DOHH2 (cell line): Measurements from ENCODE around the gene LILRA6.
"Not testable (repeated sequence)": the region's sequence is repeated elsewhere in the genome, so short reads cannot be mapped to it uniquely, and the experiment has no call there.

Experiments used
- H3F3A ChIP-seq: fragments of 200-600 bp; sonication (generic), shearing (Covaris generic); 2 replicates; pipeline ENCODE4 v1.6.0; 2016; ENCODE audit warnings: antibody characterized with exemption, mild to moderate bottlenecking; ENCODE audit not compliant: control insufficient read depth, insufficient read depth
- H3K27ac ChIP-seq: fragments of 200-600 bp; sonication (generic); 2 replicates; pipeline ENCODE4 v1.5.1; 2014; ENCODE audit warnings: low read depth, mild to moderate bottlenecking, low read length, moderate library complexity
- H3K27me3 ChIP-seq: fragments of 200-600 bp; sonication (generic); 2 replicates; pipeline ENCODE4 v1.6.1; 2014; ENCODE audit warnings: mild to moderate bottlenecking, low read length, mixed read lengths; ENCODE audit not compliant: control insufficient read depth
- H3K36me3 ChIP-seq: fragments of 200-600 bp; sonication (generic); 2 replicates; pipeline ENCODE4 v1.6.1; 2014; ENCODE audit warnings: mild to moderate bottlenecking, low read length, moderate library complexity, mixed read lengths; ENCODE audit not compliant: control insufficient read depth
- H3K4me1 ChIP-seq: fragments of 200-600 bp; sonication (generic); 2 replicates; pipeline ENCODE4 v1.6.1; 2014; ENCODE audit warnings: mild to moderate bottlenecking, low read length, mixed read lengths; ENCODE audit not compliant: control insufficient read depth
- H3K4me2 ChIP-seq: fragments of 200-600 bp; sonication (generic); 2 replicates; pipeline ENCODE4 v1.6.0; 2014; ENCODE audit warnings: mild to moderate bottlenecking, low read length, moderate library complexity
- H3K4me3 ChIP-seq: fragments of 200-600 bp; sonication (generic); 2 replicates; pipeline ENCODE4 v1.5.1; 2014; ENCODE audit warnings: mild to moderate bottlenecking, low read length, mixed read lengths
- H3K79me2 ChIP-seq: fragments of 200-600 bp; sonication (generic); 2 replicates; pipeline ENCODE4 v1.6.1; 2014; ENCODE audit warnings: mild to moderate bottlenecking, low read length, mixed read lengths; ENCODE audit not compliant: control insufficient read depth
- H3K9me2 ChIP-seq: fragments of 200-600 bp; sonication (generic); replicated peaks from 2 replicates; pipeline ENCODE4 v1.6.1; 2014; ENCODE audit warnings: mild to moderate bottlenecking, low read length, mixed read lengths; ENCODE audit not compliant: control insufficient read depth
- H3K9me3 ChIP-seq: fragments of 200-600 bp; sonication (generic); 2 replicates; pipeline ENCODE4 v1.6.1; 2014; ENCODE audit warnings: antibody characterized with exemption, low read length, mixed read lengths; ENCODE audit not compliant: control insufficient read depth, insufficient read depth
- H4K20me1 ChIP-seq: fragments of 200-600 bp; sonication (generic); 2 replicates; pipeline ENCODE4 v1.6.0; 2014; ENCODE audit warnings: low read depth, mild to moderate bottlenecking, antibody characterized with exemption, low read length, moderate library complexity; ENCODE audit not compliant: control insufficient read depth, insufficient read depth
- EZH2phosphoT487 ChIP-seq: fragments of 200-600 bp; sonication (generic); IDR thresholded peaks from 2 replicates; pipeline ENCODE4 v1.6.1; 2017; ENCODE audit warnings: borderline replicate concordance, mild to moderate bottlenecking, antibody characterized with exemption, low read length, moderate library complexity, mixed read lengths
- TF ChIP-seq, protein P1 (sequence below): fragments of 200-600 bp; sonication (generic); IDR thresholded peaks from one replicate; pipeline ENCODE4 v1.5.1; 2014; ENCODE audit warnings: antibody characterized with exemption, mild to moderate bottlenecking, low read depth, low read length; ENCODE audit not compliant: poor library complexity, severe bottlenecking

Gene LILRA6

GRCh38 chr19:54282686-54283470 is 40.3 kb upstream of the LILRA6 start:
- no peaks in the 10 kb centered on the region for H3K9me3 ChIP-seq
- no peaks in the 10 kb centered on the region for H3K9me2 ChIP-seq
- H3F3A ChIP-seq: peaks cover 17% of the 10 kb centered on the region
- H3K27ac ChIP-seq: peak overlapping the region; percentile 54
- H3K79me2 ChIP-seq: peaks cover 3% of the 10 kb centered on the region; the same call in 1 of the 2 replicates
- no peaks in the 10 kb centered on the region for H4K20me1 ChIP-seq
- peaks cover 82% of the 10 kb centered on the region for H3K4me1 ChIP-seq
- peak overlapping the region; percentile 64 for H3K4me2 ChIP-seq
- H3K4me3 ChIP-seq: peak overlapping the region; percentile 40
- H3K27me3 ChIP-seq: no peaks in the 10 kb centered on the region
- no peak for TF ChIP-seq EZH2phosphoT487
- TF ChIP-seq, protein P1, sequence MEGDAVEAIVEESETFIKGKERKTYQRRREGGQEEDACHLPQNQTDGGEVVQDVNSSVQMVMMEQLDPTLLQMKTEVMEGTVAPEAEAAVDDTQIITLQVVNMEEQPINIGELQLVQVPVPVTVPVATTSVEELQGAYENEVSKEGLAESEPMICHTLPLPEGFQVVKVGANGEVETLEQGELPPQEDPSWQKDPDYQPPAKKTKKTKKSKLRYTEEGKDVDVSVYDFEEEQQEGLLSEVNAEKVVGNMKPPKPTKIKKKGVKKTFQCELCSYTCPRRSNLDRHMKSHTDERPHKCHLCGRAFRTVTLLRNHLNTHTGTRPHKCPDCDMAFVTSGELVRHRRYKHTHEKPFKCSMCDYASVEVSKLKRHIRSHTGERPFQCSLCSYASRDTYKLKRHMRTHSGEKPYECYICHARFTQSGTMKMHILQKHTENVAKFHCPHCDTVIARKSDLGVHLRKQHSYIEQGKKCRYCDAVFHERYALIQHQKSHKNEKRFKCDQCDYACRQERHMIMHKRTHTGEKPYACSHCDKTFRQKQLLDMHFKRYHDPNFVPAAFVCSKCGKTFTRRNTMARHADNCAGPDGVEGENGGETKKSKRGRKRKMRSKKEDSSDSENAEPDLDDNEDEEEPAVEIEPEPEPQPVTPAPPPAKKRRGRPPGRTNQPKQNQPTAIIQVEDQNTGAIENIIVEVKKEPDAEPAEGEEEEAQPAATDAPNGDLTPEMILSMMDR: no peak
- no peaks in the 10 kb centered on the region for H3K36me3 ChIP-seq

DNA sequence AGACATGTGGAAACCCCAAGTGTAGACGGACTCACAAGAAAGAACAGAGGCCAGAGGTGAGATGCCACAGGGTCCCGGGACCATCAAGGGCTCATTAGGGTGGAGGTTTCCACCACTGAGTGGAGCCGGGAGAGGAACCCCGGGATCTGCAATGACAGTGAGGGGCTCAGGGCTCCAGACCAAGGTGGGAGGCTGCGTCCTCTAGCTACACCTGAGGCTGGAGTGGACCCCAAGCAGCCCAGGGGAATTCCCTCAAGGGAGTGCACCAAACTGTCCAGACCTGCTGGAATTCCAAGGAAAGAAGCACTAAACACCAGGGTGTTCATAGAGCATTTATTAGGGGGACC is 39.1 kb upstream of the LILRA6 start:
- H4K20me1 ChIP-seq, H3K27me3 ChIP-seq: not testable (repeated sequence)

GRCh38 chr19:54281007-54281728 is 38.6 kb upstream of the LILRA6 start, which contains the start of gene LILRB2:
LILRB2 (minus strand) TSS chr19:54281110; CDS start chr19:54280496, 614 bp downstream.
- Histone ChIP-seq H3K4me2 (peak within 1 kb of the TSS; percentile 64), H3K9me3 (no peaks in the 10 kb centered on the region), H3K4me3 (peak within 1 kb of the TSS; percentile 53), H3K36me3 (no peaks in the 10 kb centered on the region), H3K9me2 (no peaks in the 10 kb centered on the region), H3K27ac (peak within 1 kb of the TSS; percentile 17; the same call in 1 of the 2 replicates), H3F3A (peaks cover 9% of the 10 kb centered on the region; the same call in 1 of the 2 replicates), H3K27me3 (no peaks in the 10 kb centered on the region), H4K20me1 (no peaks in the 10 kb centered on the region), H3K4me1 (peaks cover 65% of the 10 kb centered on the region), H3K79me2 (peaks cover under 1% of the 10 kb centered on the region; the same call in 1 of the 2 replicates)
- TF ChIP-seq, protein P1: no peak
- no peak for TF ChIP-seq EZH2phosphoT487

More for the DNA sequence above, 39.1 kb upstream of the LILRA6 start:
- not testable (repeated sequence) for H3K9me3 ChIP-seq, H3K36me3 ChIP-seq, H3K4me2 ChIP-seq, H3K79me2 ChIP-seq, H3K4me3 ChIP-seq, H3F3A ChIP-seq, H3K27ac ChIP-seq, H3K9me2 ChIP-seq
- peaks cover 71% of the 10 kb centered on the region for H3K4me1 ChIP-seq

- peaks cover 58% of the 10 kb centered on the region for H3K4me1 ChIP-seq
These were observed 37.9 kb upstream of the LILRA6 start for GRCh38 chr19:54280441-54280840.

DNA sequence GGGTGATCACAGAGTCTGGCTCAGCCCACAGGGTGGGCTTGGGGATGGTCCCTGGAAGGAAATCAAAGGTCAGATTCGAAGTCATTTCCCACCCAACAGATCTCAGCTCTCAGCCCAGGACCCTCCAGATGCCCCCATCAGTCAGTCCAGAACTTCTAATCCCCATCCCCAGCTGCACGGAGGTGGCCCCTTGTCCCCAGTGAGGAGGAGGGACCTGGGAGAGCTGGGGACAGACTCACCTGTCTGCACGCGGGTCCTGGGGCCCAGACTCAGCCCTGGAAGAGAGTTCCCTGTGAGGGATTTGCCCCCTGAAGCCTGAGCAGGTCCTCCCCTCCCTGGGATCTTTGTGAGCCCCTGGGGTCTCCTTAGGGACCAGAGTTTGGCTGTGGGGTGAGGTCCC is 37.4 kb upstream of the LILRA6 start:
- peak overlapping the region; percentile 64 for H3K4me2 ChIP-seq
- H3F3A ChIP-seq, H3K27me3 ChIP-seq, H3K36me3 ChIP-seq, H3K27ac ChIP-seq, H3K9me3 ChIP-seq, H4K20me1 ChIP-seq, H3K79me2 ChIP-seq, H3K4me3 ChIP-seq, H3K9me2 ChIP-seq: not testable (repeated sequence)
- H3K4me1 ChIP-seq: peaks cover 54% of the 10 kb centered on the region

More at GRCh38 chr19:54280441-54280840, 37.9 kb upstream of the LILRA6 start:
- not testable (repeated sequence) for H3K9me2 ChIP-seq, H3F3A ChIP-seq, H3K36me3 ChIP-seq, H3K9me3 ChIP-seq, H3K79me2 ChIP-seq, H3K27me3 ChIP-seq, H4K20me1 ChIP-seq
- H3K4me3 ChIP-seq: peak overlapping the region; percentile 53
- H3K4me2 ChIP-seq: peak overlapping the region; percentile 64
- peak overlapping the region; percentile 17; the same call in 1 of the 2 replicates for H3K27ac ChIP-seq
